SU-DHL-6 (cell line): Measurements from ENCODE around the gene CD6.

Experiments
- H2AFZ ChIP-seq: fragments of 200-600 bp; sonication (generic); 2 replicates; pipeline ENCODE4 v1.6.1; 2014; ENCODE audit warnings: low read depth, mild to moderate bottlenecking, moderate library complexity, mixed read lengths, antibody characterized with exemption, low read length; ENCODE audit not compliant: severe bottlenecking
- H3F3A ChIP-seq: fragments of 200-600 bp; shearing (Covaris generic); 2 replicates; pipeline ENCODE4 v1.6.0; 2016; ENCODE audit warnings: antibody characterized with exemption, mild to moderate bottlenecking; ENCODE audit not compliant: insufficient read depth
- H3K27ac ChIP-seq: fragments of 200-600 bp; sonication (generic); 2 replicates; pipeline ENCODE4 v1.5.1; 2016; ENCODE audit warnings: low read depth, mild to moderate bottlenecking, low read length, moderate library complexity, mixed read lengths
- H3K27me3 ChIP-seq: fragments of 200-600 bp; sonication (generic), shearing (Covaris generic); 2 replicates; pipeline ENCODE4 v1.6.0; 2014; ENCODE audit warnings: mild to moderate bottlenecking, low read length
- H3K36me3 ChIP-seq: fragments of 200-600 bp; sonication (generic); 2 replicates; pipeline ENCODE4 v1.6.1; 2014; ENCODE audit warnings: mild to moderate bottlenecking, low read length, mixed read lengths
- H3K4me2 ChIP-seq: fragments of 300-600, 200-600 bp; shearing (Covaris generic), sonication (generic); 2 replicates; pipeline ENCODE4 v1.6.0; 2014; ENCODE audit warnings: low read length, low read depth, mild to moderate bottlenecking; ENCODE audit not compliant: poor library complexity, severe bottlenecking
- H3K4me3 ChIP-seq: fragments of 200-600 bp; sonication (generic); 2 replicates; pipeline ENCODE4 v1.5.1; 2014; ENCODE audit warnings: antibody characterized with exemption, low read length, mild to moderate bottlenecking, mixed read lengths; ENCODE audit not compliant: insufficient read depth, poor library complexity, severe bottlenecking
- H3K79me2 ChIP-seq: fragments of 200-600 bp; sonication (generic); 2 replicates; pipeline ENCODE4 v1.6.1; 2014; ENCODE audit warnings: mild to moderate bottlenecking, low read length, moderate library complexity; ENCODE audit not compliant: insufficient read depth
- H3K9ac ChIP-seq: fragments of 200-600 bp; sonication (generic); 2 replicates; pipeline ENCODE4 v1.7.0; 2014; ENCODE audit warnings: mild to moderate bottlenecking, low read length
- H3K9me2 ChIP-seq: fragments of 200-600 bp; sonication (generic); replicated peaks from 2 replicates; pipeline ENCODE4 v1.6.1; 2014; ENCODE audit warnings: low read length; ENCODE audit not compliant: insufficient read depth
- H3K9me3 ChIP-seq: fragments of 200-600 bp; sonication (generic); 2 replicates; pipeline ENCODE4 v1.6.1; 2014; ENCODE audit warnings: low read length, mixed read lengths; ENCODE audit not compliant: insufficient read depth
- H4K20me1 ChIP-seq: fragments of 200-600 bp; sonication (generic); 2 replicates; pipeline ENCODE4 v1.6.1; 2014; ENCODE audit warnings: low read depth, mild to moderate bottlenecking, antibody characterized with exemption, low read length, moderate library complexity, mixed read lengths
- EZH2phosphoT487 ChIP-seq: fragments of 200-600 bp; sonication (generic), shearing (Covaris generic); conservative IDR thresholded peaks from 2 replicates; pipeline ENCODE4 v1.6.1; 2018; ENCODE audit warnings: mild to moderate bottlenecking, antibody characterized with exemption, low read length, moderate library complexity, mixed read lengths
- TF ChIP-seq, protein P1 (sequence below): fragments of 200-600 bp; sonication (generic); IDR thresholded peaks from one replicate; pipeline ENCODE4 v1.5.1; 2017; ENCODE audit warnings: antibody characterized with exemption, mild to moderate bottlenecking, low read length, moderate library complexity; ENCODE audit not compliant: insufficient read depth, poor library complexity, severe bottlenecking

The CD6 gene

DNA sequence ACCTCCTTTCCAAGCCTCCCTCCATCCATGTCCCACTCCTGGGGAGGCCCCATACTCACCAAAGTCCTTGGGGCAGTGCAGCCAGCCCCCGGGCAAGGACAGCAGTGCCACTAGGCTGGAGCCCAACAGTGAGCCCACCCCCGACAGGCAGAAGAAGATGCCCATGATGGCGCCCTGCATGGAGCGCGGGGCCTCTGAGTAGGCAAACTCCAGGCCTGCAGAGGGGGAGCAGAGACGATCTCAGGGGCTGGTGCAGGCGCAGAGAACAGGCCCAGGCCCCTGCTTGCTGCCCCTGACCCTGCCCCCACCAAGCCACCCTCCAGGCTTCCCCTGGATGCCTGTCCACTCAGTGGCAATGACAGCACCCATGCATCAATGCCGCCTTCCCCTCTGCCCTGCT, 33.7 kb upstream of the CD6 start:
- Histone ChIP-seq H3K9me2 (no peaks in the 10 kb centered on the region), H3F3A (peaks cover 2% of the 10 kb centered on the region; the same call in 1 of the 2 replicates)
- TF ChIP-seq, protein P1, sequence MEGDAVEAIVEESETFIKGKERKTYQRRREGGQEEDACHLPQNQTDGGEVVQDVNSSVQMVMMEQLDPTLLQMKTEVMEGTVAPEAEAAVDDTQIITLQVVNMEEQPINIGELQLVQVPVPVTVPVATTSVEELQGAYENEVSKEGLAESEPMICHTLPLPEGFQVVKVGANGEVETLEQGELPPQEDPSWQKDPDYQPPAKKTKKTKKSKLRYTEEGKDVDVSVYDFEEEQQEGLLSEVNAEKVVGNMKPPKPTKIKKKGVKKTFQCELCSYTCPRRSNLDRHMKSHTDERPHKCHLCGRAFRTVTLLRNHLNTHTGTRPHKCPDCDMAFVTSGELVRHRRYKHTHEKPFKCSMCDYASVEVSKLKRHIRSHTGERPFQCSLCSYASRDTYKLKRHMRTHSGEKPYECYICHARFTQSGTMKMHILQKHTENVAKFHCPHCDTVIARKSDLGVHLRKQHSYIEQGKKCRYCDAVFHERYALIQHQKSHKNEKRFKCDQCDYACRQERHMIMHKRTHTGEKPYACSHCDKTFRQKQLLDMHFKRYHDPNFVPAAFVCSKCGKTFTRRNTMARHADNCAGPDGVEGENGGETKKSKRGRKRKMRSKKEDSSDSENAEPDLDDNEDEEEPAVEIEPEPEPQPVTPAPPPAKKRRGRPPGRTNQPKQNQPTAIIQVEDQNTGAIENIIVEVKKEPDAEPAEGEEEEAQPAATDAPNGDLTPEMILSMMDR = no peak
- no peak for TF ChIP-seq EZH2phosphoT487

DNA sequence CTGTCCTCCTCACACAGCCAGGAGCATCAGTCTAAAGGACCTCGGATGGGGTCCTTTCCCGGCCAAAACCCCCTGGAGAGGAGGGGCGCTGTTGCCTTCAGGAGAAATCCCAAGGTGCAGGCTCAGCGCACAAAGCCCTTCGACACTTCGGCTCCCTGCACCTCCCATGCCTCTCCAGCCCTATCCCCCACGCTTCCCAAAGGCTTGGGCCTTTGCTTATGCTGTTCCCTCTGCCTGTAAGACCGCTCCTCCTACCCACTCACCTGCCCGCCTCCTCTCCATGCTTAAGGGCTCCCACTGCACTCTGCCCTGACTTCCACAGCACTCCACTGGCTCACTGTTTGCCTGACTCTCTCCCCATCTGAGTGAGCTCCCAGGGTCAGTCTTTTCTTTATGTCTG, 33.0 kb upstream of the CD6 start:
- Histone ChIP-seq H3K9me2 (no peaks in the 10 kb centered on the region), H2AFZ (no peak overlapping the region), H3K36me3 (no peaks in the 10 kb centered on the region), H4K20me1 (no peaks in the 10 kb centered on the region), H3K4me2 (no peak overlapping the region), H3K27ac (no peak overlapping the region), H3K4me3 (no peak overlapping the region), H3K27me3 (no peaks in the 10 kb centered on the region), H3K79me2 (no peaks in the 10 kb centered on the region), H3F3A (no peaks in the 10 kb centered on the region), H3K9me3 (no peaks in the 10 kb centered on the region), H3K9ac (no peak overlapping the region)
- TF ChIP-seq EZH2phosphoT487 = no peak
- TF ChIP-seq, protein P1 = no peak

More for the DNA sequence above, 33.7 kb upstream of the CD6 start:
- Histone ChIP-seq H3K9ac (no peak overlapping the region), H3K36me3 (no peaks in the 10 kb centered on the region), H4K20me1 (no peaks in the 10 kb centered on the region), H3K4me3 (no peak overlapping the region), H3K9me3 (no peaks in the 10 kb centered on the region), H3K4me2 (no peak overlapping the region), H3K79me2 (no peaks in the 10 kb centered on the region), H3K27me3 (no peaks in the 10 kb centered on the region), H2AFZ (no peak overlapping the region), H3K27ac (no peak overlapping the region)

DNA sequence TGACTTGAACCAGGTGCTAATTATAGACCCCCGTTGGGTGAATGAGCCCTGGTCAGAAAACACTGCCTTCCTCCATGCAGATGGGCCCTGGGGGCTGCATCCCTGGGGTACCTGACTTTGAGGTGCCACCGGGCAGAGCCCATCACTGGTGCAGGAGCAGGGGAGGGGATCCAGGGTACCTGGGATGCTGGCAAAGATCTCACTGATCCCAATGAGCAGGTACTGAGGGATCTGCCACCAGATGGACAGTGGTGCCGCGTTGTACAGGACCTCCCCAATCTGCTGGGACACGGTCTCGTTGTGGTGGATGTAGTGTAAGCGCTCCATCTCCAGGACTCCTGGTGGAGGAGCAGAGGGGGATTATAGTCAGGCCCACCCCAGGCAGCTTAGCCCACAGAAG, 32.2 kb upstream of the CD6 start:
- Histone ChIP-seq H3K4me3 (no peak overlapping the region), H3K27me3 (no peaks in the 10 kb centered on the region), H3F3A (no peaks in the 10 kb centered on the region), H4K20me1 (no peaks in the 10 kb centered on the region), H2AFZ (no peak overlapping the region), H3K9me2 (no peaks in the 10 kb centered on the region), H3K36me3 (no peaks in the 10 kb centered on the region), H3K79me2 (no peaks in the 10 kb centered on the region), H3K27ac (no peak overlapping the region), H3K4me2 (no peak overlapping the region), H3K9ac (no peak overlapping the region), H3K9me3 (no peaks in the 10 kb centered on the region)
- no peak for TF ChIP-seq EZH2phosphoT487
- TF ChIP-seq, protein P1 = no peak
